Osteocyte (in vitro differentiated cells): ENCODE results near the gene COL24A1. TPM values are rescaled to one million over a fixed set of nuclear protein-coding genes. Genes with fewer than 3 reads are reported as not detected.

Source experiments
- DNase-seq: peaks from one replicate; pipeline ENCODE4 v3.0.0; 2021; ENCODE audit warnings: mixed read lengths; ENCODE audit not compliant: unreplicated experiment; ENCODE audit errors: extremely low spot score
- H3K27ac Mint-ChIP-seq: one replicate; pipeline ENCODE4 v1.8.0; 2021; ENCODE audit warnings: mild to moderate bottlenecking, mixed read lengths; ENCODE audit not compliant: unreplicated experiment
- H3K27me3 Mint-ChIP-seq: one replicate; pipeline ENCODE4 v1.8.0; 2021; ENCODE audit warnings: mixed read lengths; ENCODE audit not compliant: unreplicated experiment
- H3K36me3 Mint-ChIP-seq: one replicate; pipeline ENCODE4 v1.8.0; 2021; ENCODE audit warnings: mixed read lengths; ENCODE audit not compliant: unreplicated experiment
- H3K4me1 Mint-ChIP-seq: one replicate; pipeline ENCODE4 v1.8.0; 2021; ENCODE audit warnings: mixed read lengths; ENCODE audit not compliant: unreplicated experiment
- H3K4me3 Mint-ChIP-seq: one replicate; pipeline ENCODE4 v1.8.0; 2021; ENCODE audit warnings: mild to moderate bottlenecking, moderate library complexity, mixed read lengths; ENCODE audit not compliant: unreplicated experiment
- H3K9me3 Mint-ChIP-seq: one replicate; pipeline ENCODE4 v1.8.0; 2021; ENCODE audit warnings: mixed read lengths; ENCODE audit not compliant: unreplicated experiment
- total RNA-seq: library from RNA; stranded (reverse); gene quantifications from 2 replicates; pipeline ENCODE4 v1.2.1, GENCODE V29; 2021
- TF ChIP-seq, protein P1 (sequence below): fragments of 200-600 bp; sonication (generic); IDR thresholded peaks from 2 replicates; pipeline ENCODE4 v1.5.0; 2021; ENCODE audit warnings: antibody characterized with exemption, mild to moderate bottlenecking, moderate library complexity

COL24A1 gene
- total RNA-seq, 1 donor from 2014 or later, result 0.46 TPM

DNA sequence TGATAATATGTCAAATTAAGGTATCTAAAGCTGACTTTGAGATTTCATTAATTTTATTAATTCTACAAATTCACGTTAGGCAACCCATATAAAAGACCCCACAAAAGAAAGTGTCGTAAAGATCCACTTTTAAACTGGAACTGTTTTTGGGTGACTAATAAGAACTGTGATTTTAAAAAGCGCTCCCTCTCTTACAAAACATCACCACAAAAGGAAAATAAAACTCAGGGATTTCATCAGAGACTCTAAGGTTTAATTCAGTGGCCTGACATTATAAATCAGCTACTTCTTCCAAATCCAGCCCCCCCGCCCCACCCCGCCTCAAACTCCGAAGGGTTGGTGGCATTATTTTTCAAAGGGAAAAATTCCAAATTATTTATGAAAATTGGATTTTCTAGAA lies 2.7 kb downstream of the COL24A1 start:
- Mint-ChIP-seq H3K36me3 (no peaks in the 10 kb centered on the region), H3K9me3 (no peaks in the 10 kb centered on the region), H3K4me1 (peaks cover 30% of the 10 kb centered on the region), H3K4me3 (no peak overlapping the region), H3K27ac (no peak overlapping the region), H3K27me3 (peaks cover 4% of the 10 kb centered on the region)
- no peak for DNase-seq
- TF ChIP-seq, protein P1, sequence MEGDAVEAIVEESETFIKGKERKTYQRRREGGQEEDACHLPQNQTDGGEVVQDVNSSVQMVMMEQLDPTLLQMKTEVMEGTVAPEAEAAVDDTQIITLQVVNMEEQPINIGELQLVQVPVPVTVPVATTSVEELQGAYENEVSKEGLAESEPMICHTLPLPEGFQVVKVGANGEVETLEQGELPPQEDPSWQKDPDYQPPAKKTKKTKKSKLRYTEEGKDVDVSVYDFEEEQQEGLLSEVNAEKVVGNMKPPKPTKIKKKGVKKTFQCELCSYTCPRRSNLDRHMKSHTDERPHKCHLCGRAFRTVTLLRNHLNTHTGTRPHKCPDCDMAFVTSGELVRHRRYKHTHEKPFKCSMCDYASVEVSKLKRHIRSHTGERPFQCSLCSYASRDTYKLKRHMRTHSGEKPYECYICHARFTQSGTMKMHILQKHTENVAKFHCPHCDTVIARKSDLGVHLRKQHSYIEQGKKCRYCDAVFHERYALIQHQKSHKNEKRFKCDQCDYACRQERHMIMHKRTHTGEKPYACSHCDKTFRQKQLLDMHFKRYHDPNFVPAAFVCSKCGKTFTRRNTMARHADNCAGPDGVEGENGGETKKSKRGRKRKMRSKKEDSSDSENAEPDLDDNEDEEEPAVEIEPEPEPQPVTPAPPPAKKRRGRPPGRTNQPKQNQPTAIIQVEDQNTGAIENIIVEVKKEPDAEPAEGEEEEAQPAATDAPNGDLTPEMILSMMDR, result no peak

GRCh38 chr1:86152887-86153286 lies 3.7 kb downstream of the COL24A1 start:
- Mint-ChIP-seq H3K36me3 (no peaks in the 10 kb centered on the region), H3K4me1 (peaks cover 30% of the 10 kb centered on the region), H3K27ac (no peak overlapping the region), H3K27me3 (no peaks in the 10 kb centered on the region), H3K9me3 (no peaks in the 10 kb centered on the region), H3K4me3 (no peak overlapping the region)
- TF ChIP-seq, protein P1, result no peak
- DNase-seq, result no peak

GRCh38 chr1:86151427-86151826 lies 5.1 kb downstream of the COL24A1 start:
- DNase-seq, result no peak
- Mint-ChIP-seq H3K27me3 (no peaks in the 10 kb centered on the region), H3K4me1 (peaks cover 24% of the 10 kb centered on the region)

DNA sequence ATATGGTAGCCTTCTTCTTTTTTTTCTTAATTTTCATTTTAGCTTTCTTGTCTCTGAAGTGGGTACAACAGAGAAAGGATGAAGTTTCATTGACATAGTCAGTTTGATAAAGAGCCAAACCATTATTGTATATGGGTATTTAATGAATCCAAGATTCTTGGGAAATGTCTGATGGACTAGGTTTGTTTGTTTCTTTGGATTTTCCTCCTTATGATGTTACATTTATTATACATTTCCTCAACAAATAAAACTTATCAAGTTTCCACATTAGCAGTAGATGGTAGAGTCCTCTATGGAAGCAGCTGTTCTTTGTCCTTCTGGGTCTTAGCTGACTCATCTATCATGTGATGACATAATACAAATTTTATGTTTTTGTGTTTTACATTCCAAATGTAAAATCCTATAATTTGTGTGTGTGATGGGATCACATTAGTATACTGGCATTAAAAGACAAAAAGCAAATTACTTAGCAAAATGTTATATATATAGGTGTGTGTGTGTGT lies 6.0 kb downstream of the COL24A1 start:
- no peak overlapping the region for H3K4me3 Mint-ChIP-seq
- no peak for DNase-seq
- no peak overlapping the region for H3K27ac Mint-ChIP-seq
- H3K27me3 Mint-ChIP-seq, result peaks cover 1% of the 10 kb centered on the region
- H3K36me3 Mint-ChIP-seq, result no peaks in the 10 kb centered on the region
- H3K9me3 Mint-ChIP-seq, result no peaks in the 10 kb centered on the region
- TF ChIP-seq, protein P1, result no peak
- H3K4me1 Mint-ChIP-seq, result peaks cover 16% of the 10 kb centered on the region

More at GRCh38 chr1:86151427-86151826, 5.1 kb downstream of the COL24A1 start:
- TF ChIP-seq, protein P1, result no peak
- Mint-ChIP-seq H3K9me3 (no peaks in the 10 kb centered on the region), H3K4me3 (no peak overlapping the region), H3K36me3 (no peaks in the 10 kb centered on the region), H3K27ac (no peak overlapping the region)

- no peak overlapping the region for H3K4me3 Mint-ChIP-seq
- no peak for DNase-seq
- no peak overlapping the region for H3K27ac Mint-ChIP-seq
- no peaks in the 10 kb centered on the region for H3K9me3 Mint-ChIP-seq
- peaks cover 5% of the 10 kb centered on the region for H3K27me3 Mint-ChIP-seq
- peaks cover 8% of the 10 kb centered on the region for H3K4me1 Mint-ChIP-seq
- no peaks in the 10 kb centered on the region for H3K36me3 Mint-ChIP-seq
- TF ChIP-seq, protein P1, result no peak
Measured at GRCh38 chr1:86149591-86149990, 7.0 kb downstream of the COL24A1 start.
